Tibial artery (tissue), 4 donors: ENCODE data around the gene GRPEL2.
"Not testable (repeated sequence)": the region's sequence is repeated elsewhere in the genome, so short reads cannot be mapped to it uniquely, and the experiment has no call there.

Experiments
- DNase-seq, 2 donors: peaks; one replicate each; pipeline ENCODE4 v3.0.0-alpha.2; 2019
- H3K27ac ChIP-seq, 2 donors: fragments of 200-600 bp; sonication (generic) in 1 of 2; 1 replicate in 1 of 2; 2 replicates in 1 of 2; pipeline ENCODE4 v1.5.1; 2018 to 2019; ENCODE audit warnings: mild to moderate bottlenecking in 1 of 2
- H3K27me3 ChIP-seq, 2 donors: fragments of 200-600 bp; sonication (generic) in 1 of 2; one replicate each; pipeline versions ENCODE4 v1.5.1 to v1.6.0; 2016 to 2019
- H3K36me3 ChIP-seq, 3 donors: fragments of 200-600 bp; sonication (generic) in 2 of 3; one replicate each; pipeline ENCODE4 v1.5.1; 2016 to 2019; ENCODE audit warnings: mild to moderate bottlenecking in 2 of 3
- H3K4me1 ChIP-seq, 4 donors: fragments of 200-600 bp; sonication (generic) in 2 of 4; 1 replicate in 3 of 4; 2 replicates in 1 of 4; pipeline ENCODE4 v1.5.1; 2016 to 2019
- H3K4me3 ChIP-seq, 2 donors: fragments of 200-600 bp; sonication (generic) in 1 of 2; 1 replicate in 1 of 2; 2 replicates in 1 of 2; pipeline ENCODE4 v1.5.1; 2018 to 2019; ENCODE audit warnings: mild to moderate bottlenecking in 2 of 2
- H3K9me3 ChIP-seq, 3 donors: fragments of 200-600 bp; sonication (generic) in 1 of 3; one replicate each; pipeline ENCODE4 v1.5.1; 2016 to 2019
- intact Hi-C: fragments of 100-400 bp; cut with DNase I; formaldehyde crosslinking; loops from one replicate; pipeline ENCODE4 v1.15.0; 2023; ENCODE audit warnings: low total_unique reads
- TF ChIP-seq, protein P1 (sequence below), 2 experiments: fragments of 200-600 bp in 1 of 2; fragments of 450-650 bp in 1 of 2; IDR thresholded peaks; one replicate each; pipeline ENCODE4 v1.5.1; 2017 to 2019; ENCODE audit warnings: antibody characterized with exemption in 2 of 2, mild to moderate bottlenecking in 1 of 2, moderate library complexity in 1 of 2

Gene GRPEL2

DNA sequence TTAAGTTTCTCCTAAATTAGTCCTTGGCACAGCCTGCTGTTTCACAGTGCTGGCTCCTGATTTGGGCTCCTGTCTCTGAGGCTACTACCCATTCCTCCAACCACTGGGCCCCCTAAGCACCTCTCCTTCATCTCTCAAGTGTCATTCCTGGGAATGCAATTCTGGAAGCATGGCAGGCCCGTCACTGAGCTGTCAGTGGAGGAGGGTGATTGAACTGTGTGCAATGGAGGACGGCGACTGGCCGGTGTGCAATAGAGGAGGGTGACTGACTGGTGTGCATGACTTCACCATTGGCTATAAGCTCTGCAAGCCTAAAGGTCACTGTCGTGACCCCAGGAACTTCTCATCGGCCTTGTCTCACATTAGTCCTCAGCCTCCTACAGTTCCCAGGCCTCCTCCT is 46.2 kb downstream of the GRPEL2 start:
- Histone ChIP-seq H3K27me3 (no peaks in the 10 kb centered on the region), H3K36me3 (no peaks in the 10 kb centered on the region), H3K4me3 (no peak overlapping the region), H3K4me1 (peaks cover 0 to 55% (median 28%) of the 10 kb centered on the region in 4 donors), H3K9me3 (no peaks in the 10 kb centered on the region), H3K27ac (peak overlapping the region; percentile 93)
- intact Hi-C loops: no loop called here
- TF ChIP-seq, protein P1, sequence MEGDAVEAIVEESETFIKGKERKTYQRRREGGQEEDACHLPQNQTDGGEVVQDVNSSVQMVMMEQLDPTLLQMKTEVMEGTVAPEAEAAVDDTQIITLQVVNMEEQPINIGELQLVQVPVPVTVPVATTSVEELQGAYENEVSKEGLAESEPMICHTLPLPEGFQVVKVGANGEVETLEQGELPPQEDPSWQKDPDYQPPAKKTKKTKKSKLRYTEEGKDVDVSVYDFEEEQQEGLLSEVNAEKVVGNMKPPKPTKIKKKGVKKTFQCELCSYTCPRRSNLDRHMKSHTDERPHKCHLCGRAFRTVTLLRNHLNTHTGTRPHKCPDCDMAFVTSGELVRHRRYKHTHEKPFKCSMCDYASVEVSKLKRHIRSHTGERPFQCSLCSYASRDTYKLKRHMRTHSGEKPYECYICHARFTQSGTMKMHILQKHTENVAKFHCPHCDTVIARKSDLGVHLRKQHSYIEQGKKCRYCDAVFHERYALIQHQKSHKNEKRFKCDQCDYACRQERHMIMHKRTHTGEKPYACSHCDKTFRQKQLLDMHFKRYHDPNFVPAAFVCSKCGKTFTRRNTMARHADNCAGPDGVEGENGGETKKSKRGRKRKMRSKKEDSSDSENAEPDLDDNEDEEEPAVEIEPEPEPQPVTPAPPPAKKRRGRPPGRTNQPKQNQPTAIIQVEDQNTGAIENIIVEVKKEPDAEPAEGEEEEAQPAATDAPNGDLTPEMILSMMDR (IDR thresholded peaks at IDR 0.05): no peak
- peak in 1 of 2 donors; percentile 35 for DNase-seq

DNA sequence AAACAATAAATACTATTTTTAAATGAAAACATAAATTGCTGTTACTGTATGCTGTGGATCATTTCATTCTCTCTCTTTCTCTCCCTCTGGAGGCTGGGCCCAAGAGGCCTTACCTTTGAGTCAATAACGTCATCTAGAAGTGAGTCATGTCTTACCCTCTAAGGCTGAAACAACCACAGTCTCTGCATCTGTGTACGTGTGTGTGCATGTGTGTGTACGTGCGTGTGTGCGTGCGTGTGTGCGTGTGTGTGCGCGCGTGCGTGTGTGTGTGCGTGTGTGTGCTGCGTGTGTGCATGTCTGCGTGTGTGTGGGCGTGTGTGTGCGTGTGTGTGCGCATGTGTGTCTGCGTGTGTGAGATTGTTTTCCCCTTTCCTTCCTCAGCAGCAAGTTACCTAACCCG is 47.4 kb downstream of the GRPEL2 start:
- Histone ChIP-seq H3K27ac (no peak overlapping the region), H3K9me3 (no peaks in the 10 kb centered on the region), H3K27me3 (no peaks in the 10 kb centered on the region), H3K4me3 (no peak overlapping the region), H3K4me1 (peaks cover 0 to 43% (median 18%) of the 10 kb centered on the region in 4 donors), H3K36me3 (no peaks in the 10 kb centered on the region)
- TF ChIP-seq, protein P1 (IDR thresholded peaks at IDR 0.05): no peak
- DNase-seq: peak in 1 of 2 donors; percentile 16
- intact Hi-C loops: no loop called here

DNA sequence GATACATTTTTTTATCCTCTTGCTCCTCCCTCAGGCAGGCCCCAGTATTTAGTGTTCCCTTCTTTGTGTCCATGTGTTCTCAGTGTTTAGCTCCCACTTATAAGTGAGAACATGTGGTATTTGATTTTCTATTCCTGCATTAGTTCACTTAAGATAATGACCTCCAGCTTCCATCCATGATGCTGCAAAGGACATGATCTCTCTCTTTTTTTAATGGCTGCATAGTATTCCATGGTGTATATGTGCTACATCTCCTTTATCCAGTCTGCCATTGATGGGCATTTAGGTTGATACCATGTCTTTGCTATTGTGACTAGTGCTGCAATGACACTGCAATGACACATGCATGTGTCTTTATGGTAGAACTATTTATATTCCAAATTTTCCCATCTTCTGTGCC is 49.7 kb downstream of the GRPEL2 start:
- H3K27me3 ChIP-seq, intact Hi-C loops, DNase-seq, H3K4me3 ChIP-seq, H3K36me3 ChIP-seq, H3K27ac ChIP-seq, H3K9me3 ChIP-seq: not testable (repeated sequence)
- H3K4me1 ChIP-seq: peaks cover 0 to 26% (median 5%) of the 10 kb centered on the region in 4 donors

DNA sequence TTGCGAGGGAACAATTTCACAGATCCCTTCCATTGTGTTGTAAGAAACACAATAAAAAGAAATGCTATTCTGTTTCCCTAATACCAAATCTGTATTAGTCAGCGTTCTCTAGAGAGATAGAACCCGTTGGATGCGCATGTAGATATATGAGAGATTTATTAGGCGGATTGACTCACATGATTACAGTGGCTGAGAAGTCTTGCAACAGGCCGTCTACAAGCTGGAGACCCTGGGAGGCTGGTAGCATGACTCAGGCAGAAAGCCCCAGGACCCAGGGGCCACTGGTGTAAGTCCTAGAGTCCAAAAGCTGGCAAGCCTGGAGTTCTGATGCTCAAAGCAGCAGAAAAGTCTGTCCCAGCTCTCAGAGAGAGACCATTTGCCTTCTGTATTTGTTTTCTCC is 52.2 kb downstream of the GRPEL2 start:
- no peaks in the 10 kb centered on the region for H3K27me3 ChIP-seq
- intact Hi-C loops: no loop called here
- H3K36me3 ChIP-seq: no peaks in the 10 kb centered on the region
- DNase-seq: no peak
- H3K9me3 ChIP-seq: no peaks in the 10 kb centered on the region
- no peak overlapping the region for H3K27ac ChIP-seq
- H3K4me3 ChIP-seq: no peak overlapping the region
- TF ChIP-seq, protein P1 (IDR thresholded peaks at IDR 0.05): no peak
- peaks cover 0 to 24% (median 3%) of the 10 kb centered on the region in 4 donors for H3K4me1 ChIP-seq

DNA sequence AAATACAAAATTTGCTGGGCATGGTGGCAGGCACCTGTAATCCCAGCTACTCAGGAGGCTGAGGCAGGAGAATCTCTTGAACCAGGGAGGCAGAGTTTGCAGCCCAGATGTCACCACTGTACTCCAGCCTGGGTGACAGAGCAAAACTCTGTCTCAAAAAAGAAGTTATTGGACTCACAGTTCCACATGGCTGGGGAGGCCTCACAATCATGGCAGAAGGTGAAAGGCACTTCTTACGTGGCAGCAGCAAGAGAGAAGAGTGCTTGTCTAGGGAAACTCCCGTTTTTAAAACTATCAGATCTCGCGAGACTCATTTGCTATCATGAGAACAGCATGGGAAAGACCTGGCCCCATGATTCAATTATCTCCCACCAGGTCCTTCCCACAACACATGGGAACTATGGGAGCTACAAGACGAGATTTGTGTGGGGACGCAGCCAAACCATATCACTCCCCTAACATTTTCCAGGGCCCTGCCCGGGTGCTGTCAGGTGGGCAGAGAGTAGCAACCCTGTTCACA is 53.5 kb downstream of the GRPEL2 start:
- H3K27ac ChIP-seq, H3K4me3 ChIP-seq, H3K27me3 ChIP-seq, H3K36me3 ChIP-seq, H3K9me3 ChIP-seq, intact Hi-C loops: not testable (repeated sequence)
- peaks cover 0 to 37% (median 10%) of the 10 kb centered on the region in 4 donors for H3K4me1 ChIP-seq
- peak in 1 of 2 donors; percentile 17 for DNase-seq

DNA sequence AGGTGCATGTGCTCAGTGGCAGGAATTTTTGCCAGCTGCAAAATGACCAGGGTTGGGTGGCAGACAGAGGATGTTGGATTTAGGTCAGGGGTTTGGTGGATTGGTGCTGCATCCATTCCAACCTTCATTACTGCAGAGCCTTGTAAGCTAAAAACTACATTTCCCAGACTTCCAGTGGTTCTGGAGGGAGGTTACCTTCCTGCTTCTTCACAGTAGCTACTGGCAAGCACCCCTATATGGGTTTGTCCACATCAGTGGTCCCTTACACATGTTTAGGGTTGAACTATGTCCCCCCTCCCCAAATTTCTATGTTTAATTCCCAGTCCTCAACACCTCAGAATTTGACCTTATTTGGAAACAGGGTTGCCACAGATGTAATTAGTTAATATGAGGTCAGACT is 54.5 kb downstream of the GRPEL2 start:
- DNase-seq: peak in 1 of 2 donors; percentile 5
- peak overlapping the region; percentile 40 to 59 for H3K27ac ChIP-seq
- intact Hi-C loops: no loop called here

More for the DNA sequence above, 54.5 kb downstream of the GRPEL2 start:
- Histone ChIP-seq H3K9me3 (no peaks in the 10 kb centered on the region), H3K4me3 (no peak overlapping the region), H3K36me3 (no peaks in the 10 kb centered on the region), H3K4me1 (peaks cover 0 to 46% (median 19%) of the 10 kb centered on the region in 4 donors), H3K27me3 (no peaks in the 10 kb centered on the region)
- TF ChIP-seq, protein P1 (IDR thresholded peaks at IDR 0.05): no peak
